H1 (cell line): ENCODE results near the gene BCKDHB. TPM values are rescaled to one million over a fixed set of nuclear protein-coding genes. Genes with fewer than 3 reads are reported as not detected.

Experiments
- CTCF ChIA-PET: fragments of 300-600 bp; sonication (Branson Sonifier 250); formaldehyde crosslinking; loops from one replicate; lab custom pipeline; 2021; ENCODE audit not compliant: partially characterized antibody; lab: Charles Lee
- POLR2A ChIA-PET: fragments of 300-600 bp; sonication (Branson Sonifier 250); formaldehyde crosslinking; loops from one replicate; lab custom pipeline; 2021; ENCODE audit warnings: inconsistent platforms; ENCODE audit not compliant: partially characterized antibody; lab: Charles Lee
- DNase-seq, 2 experiments: peaks; one replicate each; pipeline versions ENCODE4 v3.0.0 to v3.0.0-alpha.2; 2010 to 2022; ENCODE audit warnings: low spot score in 2 of 2, low read depth in 1 of 2, mixed read lengths in 1 of 2
- FAIRE-seq: peaks from 2 replicates; lab custom pipeline; 2011; peaks lifted over from hg19 to GRCh38; lab: Jason Lieb, UNC
- H2AFZ ChIP-seq: 2 replicates; pipeline ENCODE4 v1.8.1; 2012; ENCODE audit warnings: low read length, inconsistent platforms
- H2AK5ac ChIP-seq: 2 replicates; pipeline ENCODE4 v1.6.1; 2013; ENCODE audit warnings: low read depth, low read length
- H2BK120ac ChIP-seq: replicated peaks from 2 replicates; pipeline ENCODE3; 2013; ENCODE audit warnings: low read depth, low read length, inconsistent platforms
- H2BK12ac ChIP-seq: 2 replicates; pipeline ENCODE4 v1.6.1; 2013; ENCODE audit warnings: low read depth, low read length
- H2BK15ac ChIP-seq: 2 replicates; pipeline ENCODE4 v1.6.1; 2013; ENCODE audit warnings: low read length
- H2BK20ac ChIP-seq: 2 replicates; pipeline ENCODE4 v1.6.1; 2013; ENCODE audit warnings: low read length
- H2BK5ac ChIP-seq: 2 replicates; pipeline ENCODE4 v1.6.1; 2013; ENCODE audit warnings: low read depth, low read length
- H3K14ac ChIP-seq: 2 replicates; pipeline ENCODE4 v1.6.1; 2013; ENCODE audit warnings: inconsistent platforms; ENCODE audit not compliant: insufficient read length
- H3K18ac ChIP-seq: 2 replicates; pipeline ENCODE4 v1.6.1; 2013; ENCODE audit warnings: low read length; ENCODE audit errors: extremely low read depth
- H3K23ac ChIP-seq: 2 replicates; pipeline ENCODE4 v1.6.1; 2013; ENCODE audit warnings: inconsistent platforms; ENCODE audit not compliant: insufficient read length
- H3K23me2 ChIP-seq: 2 replicates; pipeline ENCODE4 v1.6.1; 2013; ENCODE audit warnings: low read depth, low read length
- H3K27ac ChIP-seq: 2 replicates; pipeline ENCODE4 v1.6.1; 2011; ENCODE audit warnings: low read depth, low read length, inconsistent platforms
- H3K27me3 ChIP-seq, 4 experiments: replicated peaks in 1 of 4; 1 replicate in 1 of 4; 2 replicates in 3 of 4; pipeline versions ENCODE4 v1.6.1 to v1.8.1; 2011 to 2013; ENCODE audit warnings: low read length in 3 of 4, mild to moderate bottlenecking in 3 of 4, inconsistent platforms in 2 of 4, mixed read lengths in 2 of 4, moderate library complexity in 1 of 4; ENCODE audit not compliant: control insufficient read depth in 3 of 4, insufficient read depth in 3 of 4; ENCODE audit errors: extremely low read depth in 1 of 4
- H3K36me3 ChIP-seq, 4 experiments: 2 replicates each; pipeline versions ENCODE4 v1.6.1 to v1.8.1; 2011 to 2013; ENCODE audit warnings: mild to moderate bottlenecking in 4 of 4, low read length in 3 of 4, moderate library complexity in 2 of 4, control low read depth in 1 of 4, inconsistent platforms in 1 of 4; ENCODE audit not compliant: insufficient read depth in 4 of 4, control insufficient read depth in 2 of 4
- H3K4ac ChIP-seq: replicated peaks from 2 replicates; pipeline ENCODE3; 2013; ENCODE audit warnings: low read length, low read depth, mixed read lengths, inconsistent platforms; ENCODE audit not compliant: insufficient read length
- H3K4me1 ChIP-seq, 4 experiments: replicated peaks in 1 of 4; 1 replicate in 1 of 4; 2 replicates in 3 of 4; pipeline versions ENCODE4 v1.6.1 to v1.8.1; 2011 to 2013; ENCODE audit warnings: low read length in 3 of 4, inconsistent platforms in 2 of 4, mixed read lengths in 1 of 4; ENCODE audit not compliant: insufficient read depth in 4 of 4, control insufficient read depth in 3 of 4
- H3K4me2 ChIP-seq, 2 experiments: 2 replicates each; pipeline versions ENCODE4 v1.6.1 to v1.8.1; 2011 to 2013; ENCODE audit warnings: low read depth in 2 of 2, low read length in 2 of 2, control low read depth in 1 of 2, inconsistent platforms in 1 of 2, mild to moderate bottlenecking in 1 of 2; ENCODE audit not compliant: insufficient read depth in 1 of 2
- H3K4me3 ChIP-seq, 4 experiments: fragments of 200-600, 300-600 bp in 1 of 4; sonication (generic), shearing (Covaris generic), sonication (Bioruptor Twin) in 1 of 4; 2 replicates each; pipeline versions ENCODE4 v1.5.1 to v1.8.1; 2011 to 2016; ENCODE audit warnings: low read length in 4 of 4, low read depth in 3 of 4, control low read depth in 2 of 4, inconsistent platforms in 2 of 4, mild to moderate bottlenecking in 2 of 4, mixed read lengths in 1 of 4, moderate library complexity in 1 of 4; ENCODE audit not compliant: insufficient read depth in 2 of 4; ENCODE audit errors: extremely low read depth in 1 of 4
- H3K56ac ChIP-seq: replicated peaks from 2 replicates; pipeline ENCODE3; 2013; ENCODE audit warnings: low read depth, mild to moderate bottlenecking, mixed read lengths, low read length, inconsistent platforms; ENCODE audit not compliant: insufficient read length
- H3K79me1 ChIP-seq: 2 replicates; pipeline ENCODE4 v1.6.1; 2013; ENCODE audit warnings: low read depth, low read length, control low read depth
- H3K79me2 ChIP-seq, 2 experiments: 2 replicates each; pipeline versions ENCODE4 v1.6.1 to v1.8.1; 2012 to 2013; ENCODE audit warnings: low read length in 2 of 2, mild to moderate bottlenecking in 2 of 2, inconsistent platforms in 1 of 2; ENCODE audit not compliant: insufficient read depth in 2 of 2, control insufficient read depth in 1 of 2
- H3K9ac ChIP-seq, 4 experiments: replicated peaks in 1 of 4; 1 replicate in 1 of 4; 2 replicates in 3 of 4; pipeline versions ENCODE4 v1.6.1 to v1.8.1; 2011 to 2013; ENCODE audit warnings: low read depth in 3 of 4, low read length in 3 of 4, control low read depth in 2 of 4, mild to moderate bottlenecking in 2 of 4, moderate library complexity in 2 of 4, inconsistent platforms in 1 of 4; ENCODE audit errors: extremely low read depth in 1 of 4
- H3K9me3 ChIP-seq, 2 experiments: 2 replicates each; pipeline versions ENCODE4 v1.6.1 to v1.8.1; 2012 to 2013; ENCODE audit warnings: mild to moderate bottlenecking in 2 of 2, moderate library complexity in 2 of 2, control low read depth in 1 of 2, inconsistent platforms in 1 of 2, low read depth in 1 of 2, low read length in 1 of 2, mixed read lengths in 1 of 2; ENCODE audit not compliant: insufficient read depth in 2 of 2
- H4K20me1 ChIP-seq, 2 experiments: replicated peaks in 1 of 2; 2 replicates each; pipeline versions ENCODE3 to v1.8.1; 2011 to 2013; ENCODE audit warnings: inconsistent platforms in 2 of 2, low read length in 2 of 2, mild to moderate bottlenecking in 1 of 2; ENCODE audit not compliant: insufficient read depth in 2 of 2, control insufficient read depth in 1 of 2
- H4K5ac ChIP-seq: 2 replicates; pipeline ENCODE4 v1.6.1; 2013; ENCODE audit warnings: low read length, low read depth, mixed read lengths, inconsistent platforms; ENCODE audit not compliant: insufficient read length
- H4K8ac ChIP-seq: 2 replicates; pipeline ENCODE4 v1.8.0; 2013; ENCODE audit warnings: mild to moderate bottlenecking, moderate library complexity, low read length, inconsistent platforms; ENCODE audit not compliant: insufficient read depth; ENCODE audit errors: extremely low read depth
- H4K91ac ChIP-seq: replicated peaks from 2 replicates; pipeline ENCODE3; 2013; ENCODE audit warnings: low read length, mixed read lengths, inconsistent platforms; ENCODE audit not compliant: insufficient read length
- BACH1 ChIP-seq: IDR thresholded peaks from 2 replicates; pipeline ENCODE4 v1.6.1; 2012; ENCODE audit warnings: low read length, improper control_type of control experiment
- BRCA1 ChIP-seq: IDR thresholded peaks from 2 replicates; pipeline ENCODE4 v1.6.1; 2012; ENCODE audit warnings: low read depth, low read length, improper control_type of control experiment
- CREB1 ChIP-seq: IDR thresholded peaks from 2 replicates; pipeline ENCODE4 v1.6.1; 2012; ENCODE audit warnings: inconsistent platforms
- EZH2 ChIP-seq: fragments of 200-600 bp; sonication (generic); IDR thresholded peaks from 2 replicates; pipeline ENCODE4 v1.7.1; 2012; ENCODE audit warnings: low read depth, mild to moderate bottlenecking, moderate library complexity, low read length, inconsistent platforms; ENCODE audit not compliant: severe bottlenecking
- GABPA ChIP-seq: IDR thresholded peaks from 2 replicates; pipeline ENCODE4 v1.6.1; 2011; ENCODE audit warnings: mild to moderate bottlenecking, low read length, moderate library complexity, borderline replicate concordance; ENCODE audit not compliant: insufficient read depth
- POLR2A ChIP-seq, 2 experiments: IDR thresholded peaks; 1 replicate in 1 of 2; 2 replicates in 1 of 2; pipeline ENCODE4 v1.6.1; 2011; ENCODE audit warnings: low read depth in 2 of 2, low read length in 2 of 2, mild to moderate bottlenecking in 2 of 2; ENCODE audit errors: control extremely low read depth in 1 of 2
- POU5F1 ChIP-seq: IDR thresholded peaks from 2 replicates; pipeline ENCODE4 v1.6.1; 2011; ENCODE audit warnings: low read depth, mild to moderate bottlenecking, low read length, moderate library complexity
- RNF2 ChIP-seq: fragments of 200-900, 300-1000 bp; sonication (generic); IDR thresholded peaks from 2 replicates; pipeline ENCODE4 v1.7.1; 2016; ENCODE audit warnings: borderline replicate concordance, low read depth, mild to moderate bottlenecking, antibody characterized with exemption, low read length; ENCODE audit not compliant: poor library complexity, severe bottlenecking; ENCODE audit errors: missing control alignments
- SIRT6 ChIP-seq: IDR thresholded peaks from one replicate; pipeline ENCODE4 v1.7.1; 2012; ENCODE audit warnings: low read length, inconsistent platforms
- SIX5 ChIP-seq: IDR thresholded peaks from 2 replicates; pipeline ENCODE4 v1.6.1; 2011; ENCODE audit warnings: mild to moderate bottlenecking, low read depth, low read length
- SP4 ChIP-seq: IDR thresholded peaks from 2 replicates; pipeline ENCODE4 v1.6.1; 2012; ENCODE audit warnings: low read length, inconsistent platforms
- SUZ12 ChIP-seq: fragments of 200-600 bp; sonication (generic); IDR thresholded peaks from 2 replicates; pipeline ENCODE4 v1.6.1; 2012; ENCODE audit warnings: mild to moderate bottlenecking, inconsistent platforms, low read length, moderate library complexity, mixed read lengths
- TAF7 ChIP-seq: optimal IDR thresholded peaks from 2 replicates; pipeline ENCODE3; 2011; ENCODE audit warnings: low read depth, mild to moderate bottlenecking, inconsistent platforms, low read length, moderate library complexity, borderline replicate concordance
- ZNF274 ChIP-seq: IDR thresholded peaks from 2 replicates; pipeline ENCODE4 v1.7.0; 2012; ENCODE audit warnings: low read length, borderline replicate concordance; ENCODE audit errors: extremely low read depth
- polyA plus RNA-seq, 7 experiments: library from polyadenylated mRNA; depleted of rRNA in 3 of 7; stranded (reverse) in 5 of 7; unstranded in 2 of 7; fragments of >200 nt in 5 of 7; fragments of 200-250 nt in 2 of 7; gene quantifications; 1 replicate in 5 of 7; 2 replicates in 1 of 7; 4 replicates in 1 of 7; pipeline versions ENCODE4 v1.2.1 to v1.2.3, GENCODE V29; 2011 to 2013; ENCODE audit warnings: missing spikeins in 2 of 7, mixed read lengths in 2 of 7
- total RNA-seq: library from RNA; stranded (reverse); fragmentation: NEBNext Ultra II Directional; extraction: Animal tissue kit (Norgen Biotek cat#: 25700); gene quantifications from 2 replicates; pipeline ENCODE4 v1.2.1, GENCODE V29; 2021
- TF ChIP-seq, protein P1 (sequence below): IDR thresholded peaks from 2 replicates; pipeline ENCODE4 v1.6.1; 2012; ENCODE audit warnings: low read length, inconsistent platforms

BCKDHB gene
- total and polyA plus RNA-seq, 2 of the 8 experiments (the other 6 are each of a cell fraction or from before 2014, with no cell fraction given), result 22.1 to 30.8 TPM

- CTCF ChIA-PET, result interaction anchor here (1.8 to 1.9 kb wide), 2 partner anchors 11 to 18 kb away, joined by 4 read pairs; no protein-coding TSS in a partner anchor
- TF ChIP-seq CREB1 (no peak), SIRT6 (no peak), ZNF274 (no peak), SP4 (no peak), SUZ12 (no peak), POU5F1 (no peak), BRCA1 (no peak), POLR2A (IDR thresholded peaks at IDR 0.05; ENCODE audit: control extremely low read depth in 1 of 2, low read depth in 2 of 2, low read length in 2 of 2) (no peak), TAF7 (no peak), RNF2 (no peak), BACH1 (no peak), SIX5 (no peak), GABPA (no peak), EZH2 (no peak)
- TF ChIP-seq, protein P1, sequence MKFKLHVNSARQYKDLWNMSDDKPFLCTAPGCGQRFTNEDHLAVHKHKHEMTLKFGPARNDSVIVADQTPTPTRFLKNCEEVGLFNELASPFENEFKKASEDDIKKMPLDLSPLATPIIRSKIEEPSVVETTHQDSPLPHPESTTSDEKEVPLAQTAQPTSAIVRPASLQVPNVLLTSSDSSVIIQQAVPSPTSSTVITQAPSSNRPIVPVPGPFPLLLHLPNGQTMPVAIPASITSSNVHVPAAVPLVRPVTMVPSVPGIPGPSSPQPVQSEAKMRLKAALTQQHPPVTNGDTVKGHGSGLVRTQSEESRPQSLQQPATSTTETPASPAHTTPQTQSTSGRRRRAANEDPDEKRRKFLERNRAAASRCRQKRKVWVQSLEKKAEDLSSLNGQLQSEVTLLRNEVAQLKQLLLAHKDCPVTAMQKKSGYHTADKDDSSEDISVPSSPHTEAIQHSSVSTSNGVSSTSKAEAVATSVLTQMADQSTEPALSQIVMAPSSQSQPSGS, result no peak
Observed at GRCh38 chr6:80104520-80104919, 2.0 kb upstream of the BCKDHB start.

More at GRCh38 chr6:80104520-80104919, 2.0 kb upstream of the BCKDHB start:
- H3K36me3 ChIP-seq, result no peaks in the 10 kb centered on the region
- no peaks in the 10 kb centered on the region for H3K9me3 ChIP-seq
- no peak overlapping the region for H3K9ac ChIP-seq
- POLR2A ChIA-PET, result no interaction called here
- H3K23ac ChIP-seq, result no peak overlapping the region
- H3K56ac ChIP-seq, result no peak overlapping the region
- H3K4ac ChIP-seq, result no peak overlapping the region
- no peak overlapping the region for H2BK120ac ChIP-seq
- H3K4me3 ChIP-seq, result no peak overlapping the region
- no peaks in the 10 kb centered on the region for H3K23me2 ChIP-seq
- no peak overlapping the region for H3K14ac ChIP-seq
- no peak overlapping the region for H3K18ac ChIP-seq
- no peak overlapping the region for H4K8ac ChIP-seq
- no peak overlapping the region for H2BK15ac ChIP-seq
- H3K79me1 ChIP-seq, result no peaks in the 10 kb centered on the region
- no peak overlapping the region for H3K27ac ChIP-seq
- no peak overlapping the region for H4K91ac ChIP-seq
- FAIRE-seq (no peak), DNase-seq (no peak)
- H2AK5ac ChIP-seq, result no peak overlapping the region
- peaks cover 4 to 19% of the 10 kb centered on the region in 2 experiments; a peak in 3 of 4 replicates for H3K79me2 ChIP-seq
- no peak overlapping the region for H4K5ac ChIP-seq
- no peak overlapping the region for H3K4me2 ChIP-seq
- no peaks in the 10 kb centered on the region; a peak in 2 of 7 replicates for H3K4me1 ChIP-seq
- H2BK12ac ChIP-seq, result no peak overlapping the region
- peaks cover 3 to 4% of the 10 kb centered on the region in 2 experiments for H4K20me1 ChIP-seq
- H2BK5ac ChIP-seq, result no peak overlapping the region
- no peaks in the 10 kb centered on the region for H3K27me3 ChIP-seq
- no peak overlapping the region for H2AFZ ChIP-seq
- no peak overlapping the region for H2BK20ac ChIP-seq
